Stimulated activated CD4-positive, alpha-beta T cell treated with anti-CD3 and anti-CD28 coated beads, Interleukin-4, amount 100 ng/mL, for 1 hour (primary cell): Measurements from ENCODE around the gene IGSF23.
"Not testable (repeated sequence)": the region's sequence is repeated elsewhere in the genome, so short reads cannot be mapped to it uniquely, and the experiment has no call there.

Experiments used
- DNase-seq: peaks from one replicate; pipeline ENCODE4 v3.0.0-alpha.2; 2020

Gene IGSF23

DNA sequence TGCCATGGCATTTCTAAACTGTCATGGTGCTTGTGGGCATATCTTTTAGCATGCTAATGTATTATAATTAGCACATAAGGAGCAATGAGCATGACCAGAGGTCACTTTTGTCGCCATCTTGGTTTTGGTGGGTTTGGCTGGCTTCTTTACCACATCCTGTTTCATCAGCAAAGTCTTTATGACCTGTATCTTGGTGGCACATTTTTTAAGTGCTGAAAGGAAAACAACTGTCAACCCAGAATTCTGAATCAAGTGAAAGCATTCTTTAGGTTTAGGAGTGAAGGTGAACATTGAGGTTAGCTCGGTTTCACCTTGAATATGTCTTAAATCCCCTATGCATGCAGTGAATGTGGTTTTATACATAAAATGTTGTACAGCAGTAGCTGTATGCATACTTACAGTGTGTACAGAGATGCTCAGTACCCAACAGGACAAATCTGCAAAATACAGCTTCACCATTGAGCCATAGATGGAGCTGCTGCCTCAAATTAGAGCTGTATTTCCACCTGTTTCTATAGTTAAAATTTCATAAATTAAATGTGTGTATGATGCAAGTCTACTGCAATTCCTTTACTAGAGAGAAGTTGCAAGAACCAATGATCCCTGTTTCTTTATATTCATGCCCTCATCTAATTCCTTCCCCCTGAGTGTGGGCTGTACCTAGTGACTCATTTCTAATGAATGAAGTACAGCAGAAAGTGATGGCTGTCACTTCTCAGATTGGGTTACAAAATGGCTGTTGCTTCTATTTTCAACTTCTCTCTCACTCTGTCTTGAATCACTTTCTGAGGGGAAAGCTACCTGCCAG lies 25.2 kb upstream of the IGSF23 start:
- no peak for DNase-seq

DNA sequence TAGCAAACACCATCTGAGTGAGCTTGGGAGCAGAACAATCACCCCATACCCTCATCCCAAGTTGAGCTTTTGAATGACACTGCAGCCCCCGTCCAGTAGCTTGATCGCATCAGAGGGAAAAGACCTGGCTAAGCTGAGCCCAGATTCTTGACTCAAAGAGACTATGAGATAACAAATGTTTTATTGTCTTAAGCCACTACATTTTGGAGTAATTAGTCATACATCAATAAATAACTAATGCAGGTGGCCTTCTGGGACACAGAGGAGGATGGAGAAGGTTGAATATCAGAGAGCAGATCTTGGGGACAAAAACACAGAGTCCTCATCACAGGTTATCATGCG lies 24.6 kb upstream of the IGSF23 start:
- no peak for DNase-seq

DNA sequence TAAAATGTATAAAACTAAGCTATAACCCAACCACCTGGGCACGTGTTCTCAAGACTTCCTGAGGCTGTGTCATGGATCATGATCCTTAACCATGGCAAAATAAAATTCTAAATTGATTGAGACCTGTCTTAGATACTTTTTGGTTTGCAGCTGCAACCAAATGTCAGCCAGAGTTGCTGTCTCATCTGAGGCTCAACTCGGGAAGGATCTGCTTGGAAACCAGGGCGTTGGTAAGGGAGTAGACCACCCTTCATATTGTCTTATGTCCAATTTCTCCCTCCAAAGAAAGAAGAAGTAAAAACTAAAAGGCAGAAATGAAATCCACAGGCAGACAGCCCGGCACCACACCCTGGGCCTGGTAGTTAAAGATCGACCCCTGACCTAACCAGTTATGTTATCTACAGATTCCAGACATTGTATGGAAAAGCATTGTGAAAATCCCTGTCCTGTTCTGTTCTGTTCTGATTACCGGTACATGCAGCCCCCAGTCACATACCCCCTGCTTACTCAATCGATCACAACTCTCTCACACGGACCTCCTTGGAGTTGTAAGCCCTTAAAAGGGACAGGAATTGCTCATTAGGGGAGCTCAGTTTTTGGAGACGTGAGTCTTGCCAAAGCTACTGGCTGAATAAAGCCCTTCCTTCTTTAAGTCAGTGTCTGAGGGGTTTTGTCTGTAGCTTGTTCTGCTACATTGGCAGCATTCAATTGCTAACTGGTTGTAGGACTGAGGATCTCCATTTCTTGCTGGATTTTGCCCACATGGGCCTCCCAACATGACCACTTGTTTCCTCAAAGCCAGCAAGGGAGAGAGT lies 22.9 kb upstream of the IGSF23 start:
- DNase-seq, result no peak

DNA sequence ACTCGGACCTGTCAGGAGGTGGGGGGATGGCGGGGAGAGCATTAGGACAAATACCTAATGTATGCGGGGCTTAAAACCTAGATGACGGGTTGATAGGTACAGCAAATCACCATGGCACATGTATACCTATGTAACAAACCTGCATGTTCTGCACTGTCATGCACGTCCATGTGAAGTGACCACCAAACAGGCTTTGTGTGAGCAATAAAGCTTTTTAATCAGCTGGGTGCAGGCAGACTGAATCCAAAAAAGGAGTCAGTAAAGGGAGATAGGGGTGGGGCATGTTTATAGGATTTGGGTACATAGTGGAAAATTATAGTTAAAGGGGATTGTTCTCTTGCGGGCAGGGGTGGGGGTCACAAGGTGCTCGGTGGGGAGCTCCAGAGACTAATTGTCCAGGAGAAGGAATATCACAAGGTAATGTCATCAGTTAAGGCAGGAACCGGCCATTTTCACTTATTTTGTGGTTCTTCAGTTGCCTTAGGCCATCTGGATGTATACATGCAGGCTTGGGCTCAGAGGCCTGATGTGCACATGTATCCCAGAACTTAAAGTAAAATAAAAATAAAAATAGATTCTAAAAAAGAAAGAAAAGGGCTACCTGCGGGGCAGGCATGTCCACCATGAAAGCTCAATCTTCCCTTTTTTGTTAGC lies 21.9 kb upstream of the IGSF23 start:
- not testable (repeated sequence) for DNase-seq

DNA sequence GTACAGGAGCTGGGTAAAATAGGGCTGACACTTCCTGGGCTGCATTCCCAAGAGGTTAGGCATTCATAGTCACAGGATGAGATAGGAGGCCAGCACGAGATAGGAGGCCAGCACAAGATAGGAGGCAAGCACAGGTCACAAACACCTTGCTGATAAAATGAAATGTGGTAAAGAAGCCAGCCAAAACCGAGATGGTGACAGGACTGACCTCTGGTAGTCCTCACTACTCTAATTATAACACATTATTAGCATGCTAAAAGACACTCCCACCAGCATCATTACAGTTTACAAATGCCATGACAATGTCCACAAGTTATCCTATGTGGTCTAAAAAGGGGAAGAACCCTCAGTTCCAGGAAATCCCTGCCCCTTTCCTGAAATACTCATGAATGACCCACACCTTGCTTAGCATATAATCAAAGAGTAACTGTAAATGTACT lies 20.9 kb upstream of the IGSF23 start:
- DNase-seq, result no peak

DNA sequence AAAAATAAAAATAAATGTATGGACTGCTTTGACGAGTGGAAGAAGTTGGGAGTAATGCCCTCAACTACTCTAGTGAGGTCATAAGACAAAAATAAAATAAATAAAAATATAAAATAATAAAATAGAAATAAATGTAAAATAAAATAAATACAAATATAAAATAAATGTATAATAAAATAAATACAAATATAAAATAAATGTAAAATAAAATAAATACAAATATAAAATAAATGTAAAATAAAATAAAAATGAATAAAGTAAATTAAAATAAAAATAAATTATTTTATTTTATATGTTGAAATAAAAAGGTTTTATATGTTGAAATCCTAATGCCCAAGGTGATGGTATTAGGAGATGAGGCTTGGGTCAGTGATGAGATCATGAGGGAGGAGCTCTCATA lies 20.1 kb upstream of the IGSF23 start:
- DNase-seq, result no peak

DNA sequence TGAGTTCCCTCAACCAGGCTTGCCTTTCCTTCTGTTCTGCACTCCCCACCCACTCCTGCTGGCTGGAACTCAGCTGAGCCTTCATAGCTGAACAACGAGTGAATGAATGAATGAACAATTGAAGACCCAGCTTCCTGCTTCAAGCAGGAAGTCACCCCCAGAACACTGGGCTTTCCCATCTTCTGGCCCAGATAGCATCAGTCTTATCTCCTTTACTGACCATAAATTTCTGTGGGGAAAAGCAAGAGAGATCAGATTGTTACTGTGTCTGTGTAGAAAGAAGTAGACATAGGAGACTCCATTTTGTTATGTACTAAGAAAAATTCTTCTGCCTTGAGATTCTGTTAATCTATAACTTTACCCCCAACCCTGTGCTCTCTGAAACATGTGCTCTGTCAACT lies 19.5 kb upstream of the IGSF23 start:
- DNase-seq, result not testable (repeated sequence)

DNA sequence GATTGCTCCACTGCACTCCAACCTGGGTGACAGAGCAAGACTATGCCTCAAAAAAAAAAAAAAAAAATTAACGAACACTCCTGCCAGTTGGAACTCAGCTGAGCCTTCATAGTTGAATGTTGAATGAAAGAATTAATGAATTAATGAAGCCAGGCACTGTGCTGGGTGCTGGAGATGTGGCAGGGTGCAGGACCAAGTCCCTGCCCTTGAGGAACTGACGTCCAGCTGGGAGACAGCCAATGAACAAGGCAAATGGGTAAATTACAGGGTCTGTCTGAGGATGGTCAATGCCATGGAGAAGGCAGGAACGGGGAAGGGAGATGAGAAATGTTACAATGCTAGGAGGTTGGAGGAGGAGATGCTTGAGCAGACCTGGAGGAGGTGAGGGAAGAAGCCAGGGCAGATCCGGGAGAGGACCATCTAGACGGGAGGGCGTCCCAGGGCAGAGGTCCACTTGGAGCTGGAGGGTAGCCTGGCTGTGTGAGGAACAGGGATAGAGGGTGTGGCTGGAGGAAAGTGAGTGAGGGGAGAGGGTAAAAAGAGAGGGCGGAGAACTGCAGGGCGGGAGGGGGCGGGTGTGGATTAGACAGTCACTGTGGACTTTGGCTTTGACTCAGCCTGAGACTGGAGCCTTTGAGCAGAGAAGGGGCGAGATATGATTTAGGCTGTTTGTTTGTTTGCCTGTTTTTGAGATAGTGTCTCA lies 16.8 kb upstream of the IGSF23 start:
- DNase-seq, result no peak

DNA sequence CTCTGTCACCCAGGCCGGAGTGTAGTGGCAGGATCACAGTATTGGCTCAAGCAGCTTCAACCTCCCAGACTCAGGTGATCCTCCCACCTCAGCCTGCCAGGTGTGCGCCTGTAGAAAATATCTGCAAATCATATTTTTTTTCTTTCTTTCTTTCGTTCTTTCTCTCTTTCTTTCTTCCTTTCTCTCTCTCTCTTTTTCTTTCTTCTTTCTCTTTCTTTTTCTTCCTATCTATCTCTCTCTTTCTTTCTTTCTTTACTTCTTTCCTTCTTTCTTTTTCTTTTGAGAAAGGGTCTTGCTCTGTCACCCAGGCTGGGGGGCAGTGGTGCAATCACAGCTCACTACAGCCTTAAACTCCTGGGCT lies 16.3 kb upstream of the IGSF23 start:
- no peak for DNase-seq

DNA sequence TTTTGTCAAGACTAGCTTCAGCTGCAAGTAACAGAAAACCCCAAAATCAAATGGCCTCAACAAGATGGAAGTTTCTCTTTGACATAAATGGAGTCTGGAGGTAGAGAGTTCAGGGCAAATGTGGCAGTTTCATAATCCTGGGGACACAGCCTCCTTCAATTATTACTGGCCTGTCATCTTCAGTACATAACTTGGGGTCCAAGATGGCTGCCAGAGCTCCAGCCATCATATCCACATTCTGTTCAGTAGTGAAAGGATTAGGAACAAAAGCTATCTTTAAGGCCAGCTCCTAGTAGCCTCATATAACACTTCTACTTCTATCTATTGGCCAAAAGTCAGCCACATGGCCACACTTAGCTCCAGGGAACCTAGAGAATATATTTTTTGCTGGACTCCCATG lies 15.0 kb upstream of the IGSF23 start:
- DNase-seq, result no peak

DNA sequence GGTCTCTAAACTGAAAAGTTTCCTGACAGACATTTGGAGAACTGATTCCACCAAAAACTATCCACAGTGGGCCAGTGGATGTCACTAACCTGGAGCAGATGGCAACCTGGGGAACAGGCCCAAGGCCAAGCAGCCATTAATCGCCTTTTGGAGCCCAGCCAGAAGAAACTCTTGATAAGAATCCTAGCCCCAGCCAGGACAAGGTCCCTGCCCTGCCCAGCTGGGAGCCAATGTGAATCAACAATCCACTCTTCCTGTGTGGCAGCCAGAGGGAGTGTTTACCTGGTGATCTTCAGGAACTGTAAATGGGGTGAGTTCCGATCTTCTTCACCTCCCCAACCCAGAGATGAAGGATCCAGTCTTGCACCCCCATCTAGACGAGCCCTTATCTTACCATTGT lies 14.5 kb upstream of the IGSF23 start:
- DNase-seq, result no peak

DNA sequence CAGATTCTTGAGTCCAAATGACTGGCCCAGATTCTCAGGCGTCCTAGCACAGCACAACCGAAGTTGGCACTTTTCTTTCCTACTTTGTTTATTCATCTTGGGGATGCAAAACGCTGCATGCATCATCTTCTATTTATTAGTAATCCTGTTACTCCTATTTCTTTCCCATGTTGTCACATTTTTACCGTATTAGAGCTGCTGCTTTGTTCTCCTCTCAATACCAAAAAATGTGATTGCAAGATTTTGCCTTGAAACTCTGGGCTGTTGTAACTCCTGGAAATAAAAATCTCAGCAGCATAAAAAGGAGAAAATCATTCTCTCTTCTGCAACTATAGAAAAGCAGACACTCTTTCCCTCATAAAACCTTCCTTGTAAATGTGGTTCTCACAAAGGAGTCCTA lies 12.9 kb upstream of the IGSF23 start:
- DNase-seq, result no peak

DNA sequence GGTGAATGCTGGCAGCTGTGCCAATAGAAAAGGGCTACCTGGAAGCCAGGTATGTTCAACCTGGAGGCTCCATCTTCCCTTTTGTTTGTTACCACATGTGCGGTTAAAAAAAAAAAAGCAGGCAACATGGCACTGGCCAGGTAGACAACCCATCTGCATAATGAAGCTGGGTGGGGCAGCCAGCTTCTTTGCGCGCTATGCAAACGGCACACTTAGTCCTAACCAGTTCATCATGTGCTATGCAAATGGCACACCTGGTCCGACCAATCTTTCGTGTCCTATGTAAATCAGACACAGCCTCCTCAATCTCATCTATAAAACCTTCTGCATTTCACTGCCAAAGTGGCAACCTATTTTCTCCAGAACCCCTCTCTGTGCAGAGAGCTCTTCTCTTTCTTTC lies 11.3 kb upstream of the IGSF23 start:
- DNase-seq, result no peak

DNA sequence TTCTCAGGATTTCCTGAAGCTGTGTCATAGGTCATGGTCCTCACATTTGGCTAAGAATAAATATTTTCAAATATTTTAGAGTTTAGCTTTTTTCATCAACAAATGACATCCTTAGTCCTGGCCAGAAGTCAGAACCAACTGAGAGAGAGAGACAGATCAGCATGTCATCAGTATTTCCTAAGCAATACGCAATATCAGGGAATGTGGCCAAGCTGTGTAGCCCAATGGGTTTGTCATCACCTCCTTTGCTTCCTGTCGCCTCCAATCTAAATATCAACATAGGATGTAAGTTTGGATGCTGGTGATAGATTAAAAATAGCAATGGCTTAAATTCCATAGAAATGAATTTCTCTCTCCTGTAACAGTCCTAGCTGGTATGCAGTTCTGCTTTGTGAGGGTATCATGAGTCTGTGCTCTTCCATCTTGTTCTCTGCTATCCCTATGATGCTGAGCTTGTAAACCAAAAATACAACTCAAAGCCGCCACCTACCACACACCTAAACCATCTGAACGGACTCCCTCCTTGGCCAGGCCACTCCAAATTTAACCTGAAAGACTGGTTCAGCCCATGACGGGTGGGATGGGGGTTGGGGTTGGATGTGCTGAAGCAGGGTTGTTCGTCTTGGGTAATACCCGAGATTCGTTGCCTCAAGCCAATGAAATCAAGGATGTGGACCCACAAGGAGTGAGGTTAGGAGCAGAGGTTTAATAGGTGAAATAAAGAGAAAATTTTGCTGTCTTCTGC lies 10.0 kb upstream of the IGSF23 start:
- DNase-seq, result no peak

DNA sequence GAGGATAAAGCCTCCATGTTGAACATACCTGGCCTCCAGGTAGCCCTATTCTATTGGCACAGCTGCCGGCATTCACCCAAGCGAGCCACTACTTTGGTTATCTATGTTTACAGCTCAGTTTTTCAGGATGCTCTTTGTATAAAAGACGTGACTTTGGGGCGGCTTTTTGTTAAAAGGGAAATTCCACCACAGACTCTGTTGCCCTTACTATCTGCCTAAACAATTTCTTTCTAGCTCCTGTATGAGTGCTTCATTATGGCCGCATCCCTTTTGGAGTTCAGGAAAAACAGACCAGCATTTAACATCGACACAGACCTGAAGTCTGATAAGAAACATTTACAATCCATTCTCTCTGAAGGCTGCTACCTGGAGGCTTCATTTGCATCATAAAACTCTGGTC lies 9.1 kb upstream of the IGSF23 start:
- DNase-seq, result no peak

DNA sequence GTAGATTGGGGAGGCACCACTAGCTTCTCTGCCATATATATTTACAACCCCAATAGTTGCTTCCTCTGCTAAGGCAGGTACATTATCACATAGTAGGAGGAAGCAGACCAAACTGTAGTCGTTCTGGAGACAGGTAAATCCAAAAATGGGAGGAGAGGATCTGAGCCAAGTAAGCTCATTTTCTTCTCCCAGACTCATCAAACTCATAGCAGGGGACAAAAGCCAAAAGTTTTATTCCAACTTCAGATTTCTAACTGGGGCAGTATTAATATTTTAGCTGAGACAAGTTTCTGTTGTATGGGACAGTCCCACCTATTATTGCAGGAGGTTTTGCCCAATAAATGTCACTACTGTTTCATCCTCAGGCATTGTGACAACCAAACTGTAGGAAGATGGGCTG lies 7.8 kb upstream of the IGSF23 start:
- no peak for DNase-seq

DNA sequence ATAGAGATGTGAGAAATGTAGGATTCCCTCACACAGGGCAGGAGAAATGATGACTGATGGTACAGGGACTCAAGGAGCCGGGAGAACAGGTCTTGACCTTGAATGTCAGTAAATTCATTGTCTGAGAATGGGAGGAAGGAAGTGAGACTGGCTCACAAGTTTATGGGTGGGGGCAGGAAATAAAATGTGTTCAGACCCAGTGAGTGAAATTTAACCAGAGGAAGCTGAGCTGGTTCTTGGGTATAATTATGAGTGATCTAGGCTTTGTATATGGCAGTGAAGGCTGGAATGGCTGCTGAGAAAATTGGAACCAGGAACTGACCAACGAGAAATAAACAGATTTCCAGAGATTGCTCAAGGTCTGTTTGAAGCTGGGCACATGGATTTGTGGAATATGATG lies 6.3 kb upstream of the IGSF23 start:
- no peak for DNase-seq

DNA sequence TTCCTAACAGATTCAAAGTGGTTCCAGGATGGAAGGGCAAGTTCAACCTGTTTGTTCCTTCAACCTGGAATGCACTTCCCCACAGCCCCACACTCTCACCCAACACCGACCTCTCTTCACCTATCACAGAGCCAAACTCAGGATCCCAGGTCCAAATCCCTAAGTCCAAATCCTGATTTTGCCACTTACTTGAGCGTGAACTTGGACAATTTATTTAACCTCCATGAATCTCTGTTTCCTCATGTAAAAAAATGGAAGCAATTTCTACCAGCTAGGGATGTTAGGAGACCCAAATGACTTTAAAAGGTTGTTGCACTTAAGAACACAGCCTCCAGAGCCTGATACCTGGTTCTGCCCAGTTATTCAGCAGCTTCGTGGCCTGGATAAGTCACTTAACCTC lies 5.4 kb upstream of the IGSF23 start:
- DNase-seq, result no peak

DNA sequence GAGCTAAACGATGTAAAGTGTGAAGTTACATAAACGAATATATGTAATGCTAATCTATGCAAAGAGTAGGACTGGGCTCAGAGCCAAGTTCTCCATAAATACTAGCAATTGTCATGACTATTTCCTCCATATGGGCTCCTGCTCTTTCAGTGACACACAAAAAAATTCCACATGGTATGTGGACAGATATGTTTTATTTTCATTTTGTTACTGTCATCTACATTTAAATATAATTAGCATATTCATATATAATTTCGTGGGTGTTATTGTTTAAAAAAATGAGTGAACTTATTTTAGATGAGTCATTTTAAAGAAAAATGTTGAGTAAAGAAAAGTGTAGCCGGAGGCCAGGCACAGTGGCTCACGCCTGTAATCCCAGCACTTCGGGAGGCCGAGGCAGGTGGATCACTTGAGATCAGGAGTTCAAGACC lies 5.0 kb upstream of the IGSF23 start:
- no peak for DNase-seq

DNA sequence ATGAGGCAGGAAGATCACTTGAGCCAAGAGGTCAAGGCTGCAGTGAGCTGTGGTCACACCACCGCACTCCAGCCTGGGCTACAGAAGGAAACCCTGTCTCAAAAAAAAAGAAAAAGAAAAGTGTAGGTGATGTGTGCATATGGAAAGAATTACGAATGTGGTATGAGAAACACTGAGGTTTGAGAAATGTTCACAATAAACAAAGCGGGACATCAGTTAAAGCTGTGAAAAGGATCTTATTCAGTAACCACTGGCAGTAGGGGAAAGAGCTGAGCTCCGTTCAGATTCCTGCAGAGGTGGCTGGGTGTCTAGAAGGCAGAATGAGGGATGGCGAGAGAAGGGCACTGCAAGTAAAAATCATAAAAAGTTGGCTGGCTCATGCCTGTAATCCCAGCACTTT lies 4.1 kb upstream of the IGSF23 start:
- DNase-seq, result no peak

DNA sequence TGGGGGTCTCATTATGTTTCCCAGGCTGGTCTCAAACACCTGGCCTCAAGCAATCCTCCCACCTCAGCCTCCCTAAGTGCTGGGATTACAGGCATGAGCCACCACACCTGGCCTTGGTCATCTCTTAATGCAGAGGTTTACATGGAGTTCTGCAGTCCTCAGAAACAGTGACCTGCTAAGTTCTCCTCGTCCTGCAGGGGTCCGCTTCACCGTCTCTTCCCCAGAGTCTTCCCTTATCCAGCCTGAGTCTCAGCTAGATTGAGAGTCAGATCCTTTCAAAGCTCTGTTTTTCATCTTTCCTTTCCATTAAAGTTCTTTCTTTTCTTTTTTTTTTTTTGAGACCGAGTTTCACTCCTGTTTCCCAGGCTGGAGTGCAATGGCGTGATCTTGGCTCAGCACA lies 2.9 kb upstream of the IGSF23 start:
- not testable (repeated sequence) for DNase-seq

DNA sequence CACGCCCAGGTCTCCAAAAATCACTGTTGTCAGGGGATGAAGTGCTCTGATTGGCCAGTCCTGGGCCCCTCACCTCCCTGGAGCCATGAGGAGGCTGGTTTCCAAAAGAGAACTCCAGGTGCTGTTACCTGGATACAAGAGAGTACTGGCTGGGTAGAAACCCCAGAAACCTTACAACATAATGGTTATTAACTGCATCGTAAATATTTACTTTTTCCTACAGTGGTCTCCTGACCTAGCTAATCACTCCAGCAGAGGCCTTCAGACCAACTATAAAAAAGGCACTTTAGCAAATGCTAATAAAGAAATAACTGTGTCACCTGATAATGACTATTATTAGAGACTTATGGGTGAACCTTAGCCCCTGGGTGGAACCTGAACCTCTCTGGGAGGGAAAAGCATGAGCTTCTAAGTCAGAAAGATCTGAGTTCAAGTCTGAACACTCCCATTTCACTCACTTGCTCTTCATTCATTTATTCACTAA lies 1.5 kb upstream of the IGSF23 start:
- DNase-seq, result no peak

DNA sequence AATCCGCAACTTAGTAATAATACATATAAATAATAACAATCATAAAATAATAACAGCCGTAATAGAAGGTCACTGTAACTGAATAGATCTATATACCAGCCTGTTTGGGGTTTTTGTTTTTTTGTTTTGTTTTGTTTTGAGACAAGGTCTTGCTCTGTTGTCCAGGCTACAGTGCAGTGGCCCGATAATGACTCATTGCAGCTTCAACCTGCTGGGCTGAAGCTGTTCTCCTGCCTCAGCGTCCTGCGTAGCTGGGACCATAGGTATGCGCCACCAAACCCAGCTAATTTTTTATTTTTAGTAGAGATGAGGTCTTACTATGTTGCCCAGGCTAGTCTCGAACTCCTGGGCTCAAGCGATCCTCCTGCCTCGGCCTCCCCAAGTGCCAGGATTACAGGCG lies 950 bp downstream of the IGSF23 start:
- no peak for DNase-seq
